ENCODE data around the gene ETF1.
A peak's percentile ranks its signal among the peaks of the same experiment; 100 is the strongest.

ETF1 gene

DNA sequence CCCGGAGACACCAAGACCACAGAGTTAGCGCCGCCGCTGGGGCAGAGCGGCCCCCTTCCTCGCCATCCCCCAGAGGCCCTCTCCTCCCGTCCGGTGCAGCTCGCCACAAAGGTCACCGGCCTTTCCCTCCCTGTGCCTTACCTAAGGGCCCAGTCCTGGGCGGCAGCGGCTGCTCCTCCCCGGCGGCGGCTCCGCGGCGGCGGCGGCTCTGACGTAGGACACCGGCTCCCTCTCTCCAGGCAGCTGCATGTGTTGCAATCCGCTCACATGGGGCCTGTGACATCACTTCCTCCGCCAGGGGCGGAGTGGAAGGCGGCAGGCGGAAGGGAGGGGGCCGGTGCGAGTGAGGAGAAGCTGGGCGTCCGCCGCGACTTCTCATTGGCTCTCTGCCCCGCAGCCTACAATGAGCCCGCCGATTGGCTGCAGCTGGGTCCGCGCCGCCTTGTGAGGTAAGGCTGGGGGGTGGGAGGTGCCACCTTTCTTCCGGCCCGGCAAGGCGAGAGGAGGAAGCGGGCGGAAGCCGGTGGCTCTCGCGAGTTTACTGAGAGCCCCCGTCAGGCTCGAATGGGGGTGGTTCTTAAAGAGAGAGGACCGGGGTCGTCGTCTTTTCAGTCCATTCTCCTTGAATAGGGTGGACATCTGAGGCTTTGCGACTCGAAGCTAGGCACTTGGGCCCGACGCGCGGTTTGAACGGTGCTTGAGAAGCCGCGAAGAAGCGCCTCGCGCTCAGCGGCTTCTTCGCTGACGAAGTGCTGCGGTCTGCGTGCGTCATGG is at the start of gene ETF1:
TSS of gene ETF1 (minus strand) at position 281 of the 774 bp plus-strand sequence. CDS start 318 bp downstream, outside the sequence.
- peak; percentile 99 for DNase-seq

GRCh38 chr5:138588013-138588788 is 45.2 kb upstream of the ETF1 start:
- no peak for DNase-seq

GRCh38 chr5:138585157-138585556 is 42.1 kb upstream of the ETF1 start:
- no peak for DNase-seq

DNA sequence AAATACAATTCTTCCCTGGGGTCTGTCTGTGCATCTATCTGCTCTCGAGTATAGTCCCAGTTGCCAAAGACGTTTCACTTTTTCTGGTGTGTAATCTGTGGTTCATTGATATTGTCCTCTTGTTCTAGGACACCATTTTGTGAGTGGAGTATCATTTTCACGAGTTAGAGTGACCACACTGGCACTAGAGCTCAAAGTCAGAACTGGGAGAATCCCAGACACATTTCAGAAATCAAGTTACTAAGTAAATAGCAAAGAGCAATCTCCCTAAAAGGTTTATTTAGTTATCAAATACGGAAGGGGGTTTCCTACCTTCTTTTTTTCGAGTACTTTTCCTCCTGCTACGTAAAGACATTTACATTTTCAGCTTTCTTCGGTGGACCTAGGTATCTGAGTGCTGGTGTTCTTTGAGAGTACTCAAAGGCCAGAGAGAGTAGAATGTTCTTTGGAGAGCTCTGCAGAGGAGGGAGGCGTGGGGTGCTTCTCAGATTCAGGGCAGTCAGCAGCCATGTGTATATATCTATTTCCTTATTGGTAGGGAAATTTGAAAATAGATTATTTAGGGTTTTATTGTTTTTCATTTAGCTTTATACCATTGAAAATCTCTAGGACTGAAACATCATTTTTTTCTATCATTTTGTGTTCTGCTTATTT is 41.1 kb upstream of the ETF1 start:
- DNase-seq = no peak

- DNase-seq = no peak
These were observed 39.9 kb upstream of the ETF1 start for GRCh38 chr5:138582959-138583358.

GRCh38 chr5:138580777-138581176 is 37.7 kb upstream of the ETF1 start:
- no peak for DNase-seq

DNA sequence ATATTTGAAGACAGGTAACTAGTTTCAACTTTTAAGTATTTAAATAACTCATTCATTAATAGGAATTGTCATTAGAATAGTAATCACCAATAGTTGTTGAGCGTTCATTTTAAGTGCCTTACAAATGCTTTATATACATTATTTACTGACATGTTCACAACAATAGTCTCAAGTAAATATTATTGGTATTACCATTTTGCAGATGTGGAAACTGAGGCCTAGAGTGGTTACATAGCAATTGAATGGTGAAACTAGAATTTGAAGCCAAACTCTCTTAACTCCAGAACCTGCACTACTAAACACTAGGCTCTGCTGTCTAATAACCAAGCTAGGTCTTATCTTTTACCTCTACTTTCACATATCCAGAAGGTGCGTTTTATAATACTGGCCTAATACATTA is 37.0 kb upstream of the ETF1 start:
- no peak for DNase-seq

GRCh38 chr5:138579517-138579863 is 36.5 kb upstream of the ETF1 start:
- DNase-seq = no peak

DNA sequence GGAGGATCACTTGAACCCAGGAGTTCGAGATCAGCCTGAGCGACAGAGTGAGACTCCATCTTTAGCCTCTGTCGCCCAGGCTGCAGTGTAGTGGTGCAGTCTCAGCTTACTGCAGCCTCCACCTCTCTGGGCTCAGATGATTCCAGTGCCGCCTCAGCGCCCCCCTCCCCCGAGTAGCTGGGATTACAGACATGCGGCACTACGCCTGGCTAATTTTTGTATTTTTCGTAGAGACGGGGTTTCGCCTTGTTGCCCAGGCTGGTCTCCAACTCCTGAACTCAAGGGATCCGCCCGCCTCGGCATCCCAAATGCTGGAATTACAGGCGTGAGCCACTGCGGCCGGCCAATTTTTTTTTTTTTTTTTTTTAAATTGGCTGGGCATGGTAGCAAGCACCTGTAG is 34.4 kb upstream of the ETF1 start:
- no peak for DNase-seq

DNA sequence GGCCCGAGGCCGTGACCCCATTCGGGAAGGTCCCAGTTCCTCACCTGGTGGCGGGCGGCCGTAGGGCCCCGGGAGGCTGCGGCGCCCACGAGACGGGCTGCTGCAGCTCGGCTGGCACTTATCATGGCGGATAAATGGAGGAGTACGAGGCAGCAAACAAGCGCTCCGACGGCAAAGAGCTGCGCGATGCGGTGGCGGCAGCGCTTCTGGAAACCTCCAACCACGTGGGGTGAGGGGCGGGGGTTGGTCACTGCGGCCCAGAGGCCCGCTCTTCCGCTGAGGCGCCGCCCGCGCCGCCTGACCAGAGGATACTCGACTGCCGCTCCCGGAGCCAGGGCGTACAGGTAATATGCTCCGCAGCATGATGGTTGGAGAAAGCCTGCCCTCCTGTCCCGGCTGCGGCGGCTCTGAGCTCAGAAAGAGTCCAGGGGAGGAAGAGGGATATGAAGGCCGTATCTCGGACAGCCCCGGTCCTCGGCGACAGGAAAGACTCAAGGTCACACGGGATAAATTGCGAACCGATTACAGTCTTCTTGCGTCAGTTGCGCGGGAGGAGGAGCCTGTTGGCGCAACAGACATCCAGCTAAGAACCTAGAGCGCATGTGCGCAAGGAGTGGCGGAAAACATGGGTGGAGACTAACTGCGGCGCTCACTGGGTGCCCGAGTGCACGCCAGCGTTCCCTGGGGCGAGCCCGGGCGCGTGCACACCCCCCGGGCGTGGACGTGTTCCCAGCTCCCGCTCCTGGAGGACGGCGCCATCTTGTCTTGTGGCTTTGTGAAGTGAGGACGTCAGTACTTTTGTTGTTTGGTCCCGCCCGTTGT is 32.4 kb upstream of the ETF1 start, which contains the start of gene HSPA9:
TSS of gene HSPA9 (minus strand) at position 208 of the 822 bp plus-strand sequence. CDS start at position 125, 83 bp downstream.
- DNase-seq = peak; percentile 99

DNA sequence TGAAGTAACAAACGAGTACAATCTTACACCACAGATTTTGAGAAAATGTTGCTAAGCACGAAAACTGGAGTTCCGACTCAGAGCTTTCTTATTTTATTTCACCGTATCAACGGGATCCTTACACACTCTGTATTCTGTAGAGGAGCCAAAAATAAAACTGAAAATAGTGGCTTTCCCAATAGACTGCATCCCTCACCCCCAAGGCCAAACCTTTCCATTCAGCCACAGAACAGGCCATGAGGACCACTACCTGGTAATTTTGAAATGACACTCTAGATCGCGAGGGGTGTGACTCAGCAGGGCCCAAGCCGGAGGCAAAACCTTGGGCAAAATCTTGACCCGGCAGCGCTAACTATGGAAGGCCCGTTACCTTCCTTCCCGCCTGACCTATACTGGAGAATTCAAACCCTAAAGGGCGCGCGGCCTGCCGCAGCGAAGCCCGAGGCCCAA is 31.7 kb upstream of the ETF1 start:
- no peak for DNase-seq

DNA sequence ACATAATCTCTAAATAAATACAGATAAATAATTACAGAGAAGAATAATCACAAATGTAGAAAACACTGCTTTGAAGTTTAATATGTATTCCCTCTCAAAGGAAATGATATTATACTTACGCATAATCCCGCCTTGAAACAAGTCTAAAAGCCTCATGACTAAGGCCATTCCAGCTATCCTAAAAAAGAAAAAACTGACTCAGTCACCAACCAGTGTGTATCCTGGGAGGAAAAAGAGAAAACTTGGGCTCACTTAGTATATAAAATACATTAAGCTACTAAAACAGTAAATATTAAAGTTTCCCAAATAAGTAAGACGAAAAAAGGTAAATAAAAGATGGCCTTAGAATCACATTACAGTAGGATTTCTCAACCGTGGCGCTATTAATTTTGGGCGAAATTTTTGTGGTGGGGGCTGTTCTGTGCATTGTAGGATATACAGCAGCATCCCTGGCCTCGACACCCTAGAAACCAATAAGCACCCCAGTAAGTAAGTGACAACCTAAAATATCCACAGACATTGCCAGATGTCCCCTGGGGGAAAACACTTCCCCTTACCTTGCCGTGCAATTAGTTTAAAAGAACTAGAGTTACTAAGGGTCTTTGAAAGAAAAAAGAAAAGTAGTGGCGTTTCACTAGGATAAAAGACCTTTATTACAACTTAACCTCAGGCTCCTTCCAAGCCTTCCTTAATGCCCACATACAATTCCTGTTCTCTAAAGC is 31.1 kb upstream of the ETF1 start:
- DNase-seq = no peak

DNA sequence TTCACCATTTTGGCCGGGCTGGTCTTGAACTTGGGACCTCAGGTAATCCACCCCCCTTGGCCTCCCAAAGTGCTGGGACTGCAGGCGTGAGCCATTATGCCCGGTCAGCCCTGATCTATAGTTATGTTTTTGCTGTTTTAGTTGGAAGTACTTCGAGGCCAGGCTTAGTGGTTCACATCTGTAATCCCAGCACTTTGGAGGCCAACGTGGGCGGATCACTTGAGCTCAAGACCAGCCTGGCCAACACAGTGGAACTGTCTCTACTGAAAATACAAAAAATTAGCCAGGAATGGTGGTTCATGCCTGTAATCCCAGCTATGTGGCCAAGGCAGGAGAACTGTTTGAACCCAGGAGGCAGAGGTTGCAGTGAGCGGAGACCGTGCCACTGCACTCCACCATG is 30.2 kb upstream of the ETF1 start:
- DNase-seq = no peak

GRCh38 chr5:138570871-138571270 is 27.8 kb upstream of the ETF1 start:
- DNase-seq = no peak

- DNase-seq = no peak
These were observed 26.7 kb upstream of the ETF1 start for GRCh38 chr5:138569782-138570181.

- DNase-seq = no peak
These were observed 25.2 kb upstream of the ETF1 start for GRCh38 chr5:138568061-138568824.

- DNase-seq = no peak
These were observed 23.8 kb upstream of the ETF1 start for GRCh38 chr5:138566792-138567191.

GRCh38 chr5:138565100-138565821 is 22.2 kb upstream of the ETF1 start:
- DNase-seq = no peak

DNA sequence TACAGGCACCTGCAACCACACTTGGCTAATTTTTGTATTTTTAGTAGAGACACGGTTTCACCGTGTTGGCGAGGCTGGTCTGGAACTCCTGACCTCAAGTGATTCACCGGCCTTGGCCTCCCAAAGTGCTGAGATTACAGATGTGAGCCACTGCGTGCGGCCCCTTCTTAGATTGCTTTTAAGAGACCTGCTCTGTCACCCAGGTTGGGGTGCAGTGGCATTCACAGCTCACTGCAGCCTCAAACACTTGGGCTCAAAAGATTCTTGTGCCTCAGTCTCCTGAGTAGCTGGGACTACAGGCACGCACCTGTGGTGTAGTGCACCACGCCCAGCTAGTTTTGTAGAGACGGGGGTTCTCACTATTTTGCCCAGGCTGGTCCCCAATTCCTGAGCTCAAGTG is 21.2 kb upstream of the ETF1 start:
- no peak for DNase-seq

DNA sequence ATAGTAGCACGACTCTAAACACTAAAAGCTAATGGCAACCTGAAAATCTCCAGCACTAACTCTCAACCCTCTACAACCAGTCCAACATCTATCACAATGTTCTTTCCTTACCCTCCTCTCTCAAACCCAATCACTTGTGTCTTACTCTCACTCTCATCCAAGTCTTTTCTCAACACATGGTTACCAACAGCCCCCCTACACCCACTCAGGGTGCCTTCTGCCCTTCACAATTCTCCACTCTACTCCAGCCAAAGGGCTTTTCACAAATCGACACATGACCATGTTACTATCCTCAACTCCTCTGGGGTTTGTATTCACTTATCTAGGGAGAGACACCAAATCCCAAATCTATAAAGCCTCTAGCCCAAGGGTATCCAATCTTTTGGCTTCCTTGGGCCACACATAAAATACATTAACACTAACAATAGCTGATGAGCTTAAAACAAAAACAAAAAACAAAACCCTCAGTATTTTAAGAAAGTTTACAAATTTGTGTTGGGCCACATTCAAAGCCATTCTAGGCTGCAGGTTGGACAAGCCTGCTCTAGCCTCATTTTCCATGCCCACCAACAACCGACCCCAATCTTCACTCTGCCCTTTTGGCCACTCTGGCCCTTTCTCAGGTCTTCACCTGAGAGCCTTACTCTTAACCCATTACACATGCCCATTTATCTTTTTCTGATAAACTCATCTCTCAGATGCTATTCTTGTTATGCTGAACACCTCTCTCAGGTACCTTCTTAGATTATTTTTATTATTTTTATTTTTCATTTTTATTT is 20.5 kb upstream of the ETF1 start:
- DNase-seq = no peak

Data from NCI-H345 (cell line).